CD4-positive, alpha-beta T cell treated with Interleukin-6 at 100 ng/mL for 8 hours (primary cell): ENCODE measurements around the gene FCN3.
"Not testable (repeated sequence)": the region's sequence is repeated elsewhere in the genome, so short reads cannot be mapped to it uniquely, and the experiment has no call there.

ENCODE experiments used
- DNase-seq: peaks from one replicate; pipeline ENCODE4 v3.0.0-alpha.2; 2020; ENCODE audit warnings: mixed read lengths, low spot score

Gene FCN3

DNA sequence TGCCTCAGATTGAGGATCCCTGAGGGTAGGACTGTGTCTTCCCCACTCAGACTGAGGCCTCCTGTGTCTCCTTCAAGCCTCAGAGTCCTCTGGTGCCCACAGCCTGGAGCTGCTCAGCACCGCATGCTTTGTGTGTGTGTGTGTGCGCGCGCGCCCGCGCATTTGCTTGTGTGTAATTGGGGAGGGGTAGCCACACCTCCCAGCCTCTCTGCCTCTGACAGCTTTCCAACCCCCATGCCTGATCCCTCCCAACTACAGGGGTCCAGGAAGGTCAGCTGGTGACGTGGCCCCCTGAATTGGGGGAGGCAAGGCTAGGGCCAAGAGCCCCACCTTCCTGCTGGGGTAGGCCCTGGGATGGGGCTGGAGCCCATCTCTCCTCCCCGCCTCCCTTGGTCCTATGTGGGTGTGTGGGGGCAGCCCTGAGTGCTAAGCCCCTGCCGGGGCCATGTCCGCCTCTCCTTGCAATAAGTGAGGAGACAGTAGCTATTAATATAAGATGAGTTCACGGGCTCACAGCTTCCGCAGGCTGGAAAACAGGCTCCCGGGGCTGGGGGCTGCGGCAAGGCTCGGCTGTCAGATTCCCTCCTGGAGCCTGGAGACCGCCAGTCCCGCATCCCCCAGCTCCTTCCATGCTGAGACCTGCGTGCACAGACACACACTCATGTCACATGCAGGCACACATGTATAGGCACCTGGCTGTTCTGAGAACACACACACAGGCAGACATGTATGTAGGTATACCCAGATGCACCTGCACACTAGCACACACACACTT lies 24.8 kb upstream of the FCN3 start:
- DNase-seq: no peak

DNA sequence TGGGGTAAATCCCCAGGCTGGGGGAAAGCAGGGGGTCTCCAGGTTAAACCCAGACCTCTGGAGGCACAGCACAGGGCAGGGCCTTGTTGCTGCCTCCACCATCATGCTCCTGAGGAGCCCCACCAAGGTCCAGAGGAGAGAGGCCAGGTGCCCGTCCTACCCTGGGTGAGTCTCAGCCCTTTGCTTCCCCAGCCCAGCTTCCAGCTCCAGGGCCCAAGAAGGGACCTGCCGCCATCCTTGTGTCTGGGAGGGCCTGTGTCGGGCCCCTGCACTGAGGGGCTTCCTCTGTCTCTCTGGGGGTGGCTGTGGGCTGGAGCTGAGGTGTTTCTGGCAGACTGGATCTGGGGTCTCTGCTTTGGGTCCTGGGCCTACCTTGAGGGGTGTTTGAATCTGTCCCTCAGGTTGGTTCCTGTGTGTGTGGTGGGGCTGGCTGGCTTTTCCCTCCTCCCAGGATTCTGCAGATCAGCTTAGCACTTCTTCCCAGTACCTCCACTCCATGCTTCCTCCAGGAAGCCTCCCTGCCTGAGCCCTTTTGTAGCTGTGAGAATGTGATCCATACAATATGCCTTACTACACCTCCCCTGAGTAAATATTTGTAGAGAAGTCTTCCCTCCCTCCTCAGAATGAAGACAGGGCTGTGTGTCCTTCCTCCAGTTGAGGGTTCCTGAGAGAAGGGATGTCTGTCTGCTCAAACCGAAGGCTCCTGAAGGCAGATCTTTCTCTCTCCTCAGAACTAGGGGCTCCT lies 24.0 kb upstream of the FCN3 start:
- no peak for DNase-seq

DNA sequence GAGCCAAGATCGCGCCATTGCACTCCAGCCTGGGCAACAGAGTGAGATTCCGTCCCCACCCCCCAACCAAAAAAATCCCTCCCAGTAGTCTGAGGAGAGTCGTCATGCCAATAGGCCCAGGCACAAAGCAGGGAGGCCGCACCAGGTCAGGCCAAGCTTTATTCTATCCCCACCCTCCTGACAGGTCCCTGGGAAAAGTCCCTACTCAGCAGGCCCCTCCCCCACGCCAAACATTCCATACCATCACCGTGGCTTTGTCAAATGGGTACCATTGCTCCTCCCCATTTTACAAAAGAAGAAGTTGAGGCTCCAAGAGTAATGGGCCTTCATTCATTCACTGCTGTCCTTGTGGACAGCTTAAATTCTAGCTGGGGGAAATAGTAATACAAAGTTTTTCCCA lies 23.1 kb upstream of the FCN3 start:
- no peak for DNase-seq

DNA sequence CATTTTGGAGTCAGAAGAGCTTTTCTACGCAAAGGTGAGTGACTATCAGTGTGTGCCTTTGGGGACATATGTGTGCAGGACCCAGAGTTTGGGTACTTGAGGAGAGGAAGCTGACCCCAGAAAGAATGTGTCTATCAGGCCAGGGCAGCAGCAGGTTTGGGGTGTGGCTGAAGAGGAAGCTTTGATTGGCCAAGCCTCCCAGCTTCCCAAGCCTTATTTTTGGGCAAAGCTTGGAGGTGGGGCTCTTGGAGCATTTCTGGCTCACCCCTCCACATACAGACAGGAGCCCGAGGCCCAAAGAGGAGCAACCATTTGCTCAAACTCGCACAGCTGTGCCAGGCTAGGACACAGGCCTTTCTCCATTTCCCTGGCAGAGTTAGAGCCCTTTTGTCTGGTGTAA lies 22.5 kb upstream of the FCN3 start:
- DNase-seq: no peak

DNA sequence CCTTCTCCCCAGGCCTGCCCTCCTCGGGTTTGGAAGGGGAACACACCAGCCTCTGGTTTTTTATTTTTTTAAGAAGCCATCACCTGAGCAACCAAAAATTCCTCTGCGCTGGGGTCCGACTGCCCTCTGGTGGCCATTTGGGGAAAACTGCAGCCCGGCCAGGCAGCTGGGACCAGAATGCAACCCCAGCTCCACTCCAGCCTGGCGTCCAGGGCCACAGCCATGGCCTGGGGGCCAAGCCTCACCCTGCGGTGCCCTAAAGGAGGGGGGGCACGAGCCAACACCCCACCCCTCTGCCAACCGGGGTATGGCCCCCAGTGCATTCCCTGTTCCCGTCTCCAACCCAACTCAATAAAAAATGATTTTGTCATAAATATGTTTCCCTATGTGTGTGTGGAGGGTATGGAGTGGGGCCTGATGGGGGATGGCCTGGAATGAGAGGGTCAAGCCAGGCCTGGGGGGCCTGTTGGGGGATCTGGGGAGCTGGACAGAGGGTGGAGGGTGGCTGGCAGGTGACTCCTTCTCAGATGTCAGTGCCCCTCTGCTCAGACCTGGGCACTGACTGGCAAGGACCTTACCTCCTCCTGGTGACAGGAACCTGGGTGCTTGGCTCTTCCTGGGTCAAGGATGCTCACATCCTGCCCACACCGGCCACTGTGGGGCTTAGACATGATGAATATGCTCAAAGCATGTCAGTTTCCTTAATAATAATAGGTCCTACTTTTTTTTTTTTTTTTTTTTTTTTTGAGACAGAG lies 21.0 kb upstream of the FCN3 start:
- peak; percentile 78 for DNase-seq

DNA sequence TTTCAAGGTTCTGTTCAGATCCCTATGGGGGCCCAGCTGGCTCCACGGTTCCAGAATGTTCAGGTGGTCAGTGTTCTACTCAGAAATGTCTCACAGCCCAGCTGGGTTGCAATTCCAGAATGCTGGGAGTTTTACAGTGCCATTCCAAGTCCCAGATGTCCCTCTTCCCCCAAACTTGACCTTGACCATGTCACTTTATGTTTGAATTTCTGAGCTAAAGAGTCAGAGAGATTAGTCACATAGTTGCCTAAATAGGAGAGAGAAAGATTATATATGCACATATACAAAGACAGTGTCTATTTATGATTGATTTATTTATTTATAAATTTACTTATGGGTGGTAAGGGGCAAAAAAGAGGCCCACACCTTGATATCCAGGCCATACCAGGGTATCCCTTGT lies 20.3 kb upstream of the FCN3 start:
- no peak for DNase-seq

DNA sequence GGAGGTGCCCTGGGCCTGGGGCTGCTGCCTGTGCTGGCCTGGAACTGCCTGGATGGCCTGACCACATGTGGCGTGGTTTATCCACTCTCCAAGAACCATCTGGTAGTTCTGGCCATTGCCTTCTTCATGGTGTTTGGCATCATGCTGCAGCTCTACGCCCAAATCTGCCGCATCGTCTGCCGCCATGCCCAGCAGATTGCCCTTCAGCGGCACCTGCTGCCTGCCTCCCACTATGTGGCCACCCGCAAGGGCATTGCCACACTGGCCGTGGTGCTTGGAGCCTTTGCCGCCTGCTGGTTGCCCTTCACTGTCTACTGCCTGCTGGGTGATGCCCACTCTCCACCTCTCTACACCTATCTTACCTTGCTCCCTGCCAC lies 19.6 kb upstream of the FCN3 start:
- DNase-seq: no peak

DNA sequence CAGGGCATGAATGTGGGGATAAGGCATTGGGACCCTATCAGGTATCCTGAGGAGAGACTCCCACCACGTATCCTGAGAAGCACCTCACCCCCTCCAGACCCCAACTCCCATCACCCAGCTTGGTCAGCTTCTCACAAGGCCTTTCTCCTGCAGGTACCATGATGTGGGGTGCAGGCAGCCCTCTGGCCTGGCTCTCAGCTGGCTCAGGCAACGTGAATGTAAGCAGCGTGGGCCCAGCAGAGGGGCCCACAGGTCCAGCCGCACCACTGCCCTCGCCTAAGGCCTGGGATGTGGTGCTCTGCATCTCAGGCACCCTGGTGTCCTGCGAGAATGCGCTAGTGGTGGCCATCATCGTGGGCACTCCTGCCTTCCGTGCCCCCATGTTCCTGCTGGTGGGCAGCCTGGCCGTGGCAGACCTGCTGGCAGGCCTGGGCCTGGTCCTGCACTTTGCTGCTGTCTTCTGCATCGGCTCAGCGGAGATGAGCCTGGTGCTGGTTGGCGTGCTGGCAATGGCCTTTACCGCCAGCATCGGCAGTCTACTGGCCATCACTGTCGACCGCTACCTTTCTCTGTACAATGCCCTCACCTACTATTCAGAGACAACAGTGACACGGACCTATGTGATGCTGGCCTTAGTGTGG lies 19.1 kb upstream of the FCN3 start:
- no peak for DNase-seq

DNA sequence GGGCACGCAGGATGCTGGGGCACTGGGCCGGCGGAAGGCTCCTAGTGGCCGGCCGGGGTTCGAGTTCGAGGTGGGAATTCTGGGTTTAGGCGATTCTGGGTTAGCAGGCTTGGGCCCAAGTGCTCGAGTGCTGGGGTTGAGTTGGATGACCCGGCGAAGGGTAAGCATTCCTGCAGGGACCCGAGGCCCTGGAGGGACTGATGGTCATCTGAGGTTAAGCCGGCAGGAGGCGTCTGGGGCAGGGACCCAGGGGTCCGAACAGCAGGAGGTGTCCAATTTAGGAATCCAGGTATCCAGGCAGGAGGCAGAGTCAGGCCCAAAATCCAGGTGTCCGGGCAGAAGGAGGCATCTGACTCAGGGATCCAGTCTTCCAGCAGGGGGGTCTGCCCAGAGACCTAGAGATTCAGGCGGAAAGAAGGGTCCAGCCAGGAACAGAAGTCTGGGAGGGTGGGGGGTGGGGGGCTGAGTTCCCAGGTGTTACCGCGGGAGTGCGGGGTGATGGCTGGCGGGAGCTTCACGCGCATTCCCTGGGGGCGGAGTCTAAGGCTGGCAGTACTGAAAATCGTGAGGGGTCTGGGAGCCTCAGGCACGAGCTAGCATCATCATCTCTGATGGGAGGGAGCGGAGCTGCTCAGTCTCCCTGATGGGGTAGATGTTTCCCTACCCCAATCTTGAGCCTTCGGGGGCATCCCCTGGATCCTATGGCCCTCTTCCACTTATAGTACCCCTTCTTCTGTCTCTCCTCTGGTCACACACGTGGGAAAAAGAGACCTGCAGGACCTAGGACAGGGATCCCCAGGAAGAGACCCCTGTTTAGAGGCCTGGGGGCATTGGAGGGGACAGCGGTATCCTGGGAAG lies 18.4 kb upstream of the FCN3 start:
- DNase-seq: no peak

DNA sequence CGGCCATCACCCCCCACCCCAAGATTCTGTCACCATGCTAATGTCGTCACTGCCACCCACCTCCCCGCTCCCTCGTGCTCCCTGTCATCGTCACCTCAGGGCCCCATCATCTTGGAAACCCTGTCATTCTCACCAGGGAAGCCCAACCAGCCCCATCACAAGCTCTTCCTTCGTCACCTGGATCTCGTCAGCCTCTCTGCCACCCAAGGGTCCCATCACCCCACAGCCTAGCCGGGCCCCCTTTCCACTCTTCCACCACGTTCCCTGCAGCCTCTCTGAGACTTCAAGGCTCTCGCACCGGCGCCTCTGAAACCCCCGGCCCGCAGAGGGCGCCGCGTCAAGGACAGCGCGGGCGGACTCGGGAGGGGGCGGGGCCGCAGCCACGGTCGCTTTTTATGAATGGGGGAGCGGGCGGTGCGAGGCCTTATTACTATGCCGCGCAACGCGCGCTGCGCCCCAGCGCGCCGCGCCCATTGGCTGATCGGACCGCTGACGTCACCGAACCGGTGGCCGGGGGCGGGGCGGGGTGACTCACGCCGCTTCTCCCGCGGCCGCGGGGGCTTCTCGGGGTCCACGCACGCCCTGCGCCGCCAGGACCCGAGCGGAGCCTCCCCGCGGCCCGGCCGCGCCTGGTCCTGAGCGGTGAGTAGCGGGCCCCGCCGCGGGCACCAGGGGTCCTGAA lies 17.6 kb upstream of the FCN3 start, which contains the start of gene GPR3:
Gene GPR3 (plus strand): TSS at position 527 of the 682 bp plus-strand sequence. CDS start 1,177 bp downstream, outside the sequence.
- peak; percentile 91 for DNase-seq

DNA sequence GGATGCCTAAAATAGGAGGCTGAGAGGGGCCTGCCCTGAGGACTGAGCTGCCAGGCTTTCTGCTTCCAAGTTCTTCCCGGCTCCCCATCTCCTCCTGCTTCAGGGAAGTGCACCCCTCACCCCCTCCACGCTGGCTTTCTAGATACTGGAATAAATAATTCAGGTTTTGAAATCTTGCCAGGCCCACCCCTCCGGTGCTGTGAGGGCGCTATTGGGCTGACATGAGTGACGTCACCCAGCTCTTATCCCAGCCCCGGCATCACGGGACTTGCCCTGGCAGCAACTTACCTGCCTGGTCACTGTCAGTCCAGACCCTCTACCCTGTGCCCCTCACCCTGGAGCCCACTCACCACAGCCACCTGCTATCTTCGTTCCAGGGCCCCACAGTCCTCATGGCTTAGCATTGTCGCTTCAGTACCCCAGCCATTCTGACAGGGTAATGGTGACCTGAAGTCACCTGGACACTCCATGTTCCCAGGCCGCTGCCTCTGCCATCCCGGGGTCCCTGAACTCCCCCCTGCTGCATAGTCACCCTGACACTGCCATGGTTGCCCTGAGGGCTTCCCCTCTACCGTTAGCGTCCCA lies 17.0 kb upstream of the FCN3 start:
- DNase-seq: no peak

DNA sequence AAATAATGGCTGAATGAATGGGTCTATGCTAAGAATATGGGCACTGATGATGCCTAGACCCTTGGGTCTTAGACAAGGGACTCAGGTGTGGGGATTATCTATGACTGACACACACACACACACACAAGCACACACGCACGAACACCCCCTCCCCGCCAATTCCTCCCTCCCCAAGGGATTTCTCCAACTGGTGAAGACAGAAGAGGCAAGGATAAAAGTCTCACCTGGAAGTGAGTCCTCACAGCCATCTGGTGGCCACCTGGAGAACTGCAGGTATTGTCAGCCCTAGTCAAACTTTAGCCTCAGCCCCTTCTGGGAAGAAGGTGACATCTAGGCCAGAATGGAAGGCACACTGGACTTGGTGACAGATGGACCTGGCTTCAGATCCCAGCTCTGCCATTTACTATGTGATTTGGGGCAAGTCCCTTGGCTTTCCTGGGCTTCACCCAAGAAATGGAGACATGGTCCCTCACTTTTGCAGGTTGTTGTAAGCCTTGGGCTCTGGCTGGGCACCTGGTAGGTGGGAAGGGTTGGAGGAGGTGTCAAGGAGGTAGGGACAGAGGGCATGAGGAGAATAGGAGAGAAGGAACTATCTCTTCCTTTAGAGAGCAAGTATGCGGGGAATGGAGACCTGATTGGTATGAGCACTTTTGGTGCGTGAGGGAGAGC lies 13.8 kb upstream of the FCN3 start:
- peak; percentile 71 for DNase-seq

DNA sequence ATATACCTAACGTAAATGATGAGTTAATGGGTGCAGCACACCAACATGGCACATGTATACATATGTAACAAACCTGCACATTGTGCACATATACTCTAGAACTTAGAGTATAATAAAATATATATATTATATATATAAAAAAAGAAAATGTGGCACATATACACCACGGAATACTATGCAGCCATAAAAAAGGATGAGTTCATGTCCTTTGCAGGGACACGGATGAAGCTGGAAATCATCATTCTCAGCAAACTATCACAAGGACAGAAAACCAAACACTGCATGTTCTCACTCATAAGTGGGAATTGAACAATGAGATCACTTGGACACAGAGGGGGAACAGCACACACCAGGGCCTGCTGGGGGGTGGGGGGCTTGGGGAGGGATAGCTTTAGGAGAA lies 10.2 kb upstream of the FCN3 start:
- not testable (repeated sequence) for DNase-seq

DNA sequence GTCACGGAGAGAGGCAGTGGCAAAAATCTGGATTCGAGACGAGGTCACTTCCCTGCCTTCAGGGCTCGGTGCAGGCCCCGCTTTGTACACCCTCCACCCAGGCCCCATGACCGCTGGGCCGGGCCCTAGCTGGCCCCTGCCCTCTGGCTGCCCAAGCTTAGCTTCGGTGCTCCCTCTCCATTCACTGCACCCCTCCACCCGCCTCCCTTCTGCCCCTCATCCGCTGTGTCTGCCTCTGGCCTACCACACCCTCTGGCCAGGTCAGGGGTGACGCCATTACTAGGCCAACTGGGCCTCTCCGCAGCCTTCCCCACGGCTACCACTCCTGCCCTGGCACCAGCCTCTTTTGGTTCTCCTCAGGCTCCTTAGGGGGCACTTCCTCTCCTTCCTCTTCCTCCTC lies 9.0 kb upstream of the FCN3 start:
- DNase-seq: no peak

DNA sequence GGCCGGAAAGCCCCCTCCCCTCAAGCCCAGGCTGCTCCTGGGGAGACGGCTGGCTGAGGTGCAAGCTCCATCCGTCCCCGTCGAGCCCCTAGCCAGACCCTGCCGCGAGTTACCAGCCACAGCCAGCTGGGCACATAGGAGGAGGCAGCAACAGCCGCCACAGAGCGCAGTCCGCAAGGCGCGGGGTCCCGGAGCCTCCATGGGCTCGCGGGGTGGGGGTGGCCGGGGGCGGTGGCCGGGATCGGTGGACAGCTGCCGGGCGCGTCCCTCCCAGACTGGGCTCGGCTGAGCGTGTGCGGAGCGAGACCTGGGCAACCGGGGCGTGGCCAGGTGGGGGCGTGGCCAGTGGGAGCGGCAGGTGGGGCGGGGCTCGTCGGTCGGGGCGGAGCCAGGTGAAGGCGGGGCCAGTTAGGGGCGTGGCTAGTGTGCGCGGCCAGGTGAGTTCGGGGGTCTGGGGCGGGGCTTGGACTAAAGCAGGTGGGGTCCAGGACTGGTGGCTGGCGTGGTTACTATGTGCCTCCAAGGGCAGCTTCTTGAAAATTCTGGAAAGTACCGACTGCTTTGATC lies 8.5 kb upstream of the FCN3 start, which contains the start of gene CD164L2:
Gene CD164L2 (minus strand): TSS at position 295 of the 567 bp plus-strand sequence. CDS start 94 bp downstream, at position 201.
- DNase-seq: peak; percentile 31

DNA sequence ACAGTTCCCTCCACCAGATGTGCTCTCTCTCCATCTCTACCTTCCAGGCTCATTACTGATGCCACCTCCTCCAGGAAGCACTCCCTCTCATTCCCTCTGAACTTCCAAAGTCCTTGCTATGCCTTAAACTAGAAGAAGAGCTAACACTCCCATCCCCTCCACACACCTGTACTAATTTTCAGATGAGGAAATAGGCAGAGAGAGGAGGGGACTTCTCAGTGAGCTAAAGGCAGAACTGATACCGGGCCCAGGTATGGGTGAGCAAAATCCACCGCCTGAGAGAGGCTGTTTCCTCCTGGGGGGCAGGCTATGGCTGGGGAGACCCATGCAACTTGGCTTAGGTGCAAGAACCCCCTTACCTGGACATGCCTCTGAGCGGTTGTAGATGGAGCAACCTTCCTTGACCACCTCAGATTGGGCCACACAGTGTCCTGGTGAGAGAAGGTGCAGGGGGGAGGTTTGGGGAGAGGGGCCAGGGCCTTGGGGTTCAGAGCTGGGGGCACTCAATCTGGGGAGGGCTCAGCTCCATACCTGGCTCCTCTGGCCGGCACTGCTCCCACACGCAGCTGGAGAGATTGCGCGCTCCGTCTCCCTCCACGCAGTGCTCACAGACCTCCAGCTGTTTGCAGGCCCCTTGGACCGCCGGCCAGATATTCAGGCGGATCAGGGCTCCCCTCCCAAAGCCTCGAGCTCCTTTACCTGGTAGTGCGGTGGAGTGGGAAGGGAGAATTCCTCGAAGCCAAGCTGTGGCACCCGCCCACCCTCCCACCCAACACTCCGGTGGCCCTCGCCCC lies 7.5 kb upstream of the FCN3 start:
- no peak for DNase-seq

DNA sequence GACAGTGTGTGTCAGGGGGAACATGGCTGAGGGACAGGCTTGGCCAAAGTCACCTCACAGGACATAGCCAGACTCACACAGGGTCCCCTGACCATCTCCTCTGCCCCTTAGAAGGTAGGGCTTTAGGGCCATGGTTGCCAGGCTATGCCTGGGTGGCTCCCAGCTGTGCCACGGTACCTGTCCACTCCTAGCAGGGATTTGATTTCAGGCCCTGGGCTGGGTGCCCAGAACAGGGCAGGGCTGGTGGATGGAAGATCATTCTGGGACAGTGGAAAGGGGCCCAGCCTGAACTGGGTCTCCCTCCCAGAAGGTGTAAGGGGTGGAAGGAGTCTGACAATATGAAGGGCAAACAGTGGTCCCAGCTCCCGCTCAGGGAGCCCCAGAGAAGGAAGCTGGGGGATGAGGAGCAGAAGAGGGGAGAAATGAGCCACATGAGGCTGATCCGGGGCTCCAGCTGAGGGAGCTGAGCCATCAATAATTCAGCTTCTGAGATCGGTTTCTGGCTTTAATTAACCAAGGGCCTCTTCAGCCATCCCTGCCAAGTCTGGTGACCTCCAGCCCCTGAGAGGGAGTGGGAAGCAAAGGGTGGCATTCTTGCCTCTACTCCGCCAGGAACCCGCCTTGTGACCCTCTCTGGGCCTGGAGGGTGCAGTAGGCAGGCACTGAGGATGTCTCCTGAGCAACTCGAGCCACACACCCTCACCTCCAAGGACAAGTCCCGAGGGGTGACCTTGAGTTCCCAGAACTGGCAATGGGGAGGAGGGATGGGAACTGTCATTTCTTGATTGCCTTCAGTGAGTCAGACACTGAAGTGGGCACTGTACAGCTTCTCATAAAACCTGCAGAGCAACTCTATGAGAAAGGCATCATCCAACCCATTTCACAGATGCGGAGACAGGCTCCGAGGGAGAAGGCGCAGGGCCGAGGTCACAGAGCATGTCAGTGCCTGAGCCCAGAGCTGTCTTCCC lies 6.4 kb upstream of the FCN3 start:
- no peak for DNase-seq
